ENCODE measurements around the gene PET100. TPM values are rescaled to one million over a fixed set of nuclear protein-coding genes. Genes with fewer than 3 reads are reported as not detected.

The PET100 gene
- total RNA-seq, 6 donors from 2014 or later, result 21.3 to 133 (median 71.3) TPM

- Histone ChIP-seq H3K27ac (no peak overlapping the region), H3K4me1 (peaks cover 4 to 22% (median 13%) of the 10 kb centered on the region in 4 donors), H3K27me3 (no peaks in the 10 kb centered on the region), H3K36me3 (peaks cover 0 to 23% (median 10%) of the 10 kb centered on the region in 4 donors), H3K9me3 (no peaks in the 10 kb centered on the region), H3K4me3 (no peak overlapping the region)
- DNase-seq (no peak), ATAC-seq (ENCODE audit: low FRiP score in 2 of 2) (no peak)
- no peak for TF ChIP-seq CTCF (IDR thresholded peaks at IDR 0.05)
- no peak for TF ChIP-seq EP300 (IDR thresholded peaks at IDR 0.05)
- no peak for TF ChIP-seq POLR2A (IDR thresholded peaks at IDR 0.05)
- TF ChIP-seq POLR2AphosphoS5 (IDR thresholded peaks at IDR 0.05), result no peak
- 85 to 90% methylated on average over 15 of the region's 15 CpGs for WGBS, 2 donors
Measured at GRCh38 chr19:7648265-7649014, 18.8 kb downstream of the PET100 start.

GRCh38 chr19:7650148-7650547 lies 20.6 kb downstream of the PET100 start:
- no peaks in the 10 kb centered on the region for H3K27me3 ChIP-seq
- ATAC-seq (ENCODE audit: low FRiP score in 2 of 2) (no peak), DNase-seq (no peak)
- no peak for TF ChIP-seq POLR2AphosphoS5 (IDR thresholded peaks at IDR 0.05)
- no peak for TF ChIP-seq CTCF (IDR thresholded peaks at IDR 0.05)
- H3K27ac ChIP-seq, result no peak overlapping the region
- peaks cover 4 to 21% (median 11%) of the 10 kb centered on the region in 4 donors for H3K4me1 ChIP-seq
- H3K36me3 ChIP-seq, result peaks cover 0 to 15% (median 5%) of the 10 kb centered on the region in 4 donors
- no peaks in the 10 kb centered on the region for H3K9me3 ChIP-seq
- H3K4me3 ChIP-seq, result no peak overlapping the region
- WGBS, 2 donors, result 40 to 64% methylated on average over 2 of the region's 2 CpGs

GRCh38 chr19:7652061-7652641 lies 22.6 kb downstream of the PET100 start:
- Histone ChIP-seq H3K36me3 (peaks cover 0 to 1% (median 0%) of the 10 kb centered on the region in 4 donors), H3K4me3 (peak overlapping the region in 3 of 4 donors; percentile 7 to 30 (median 18)), H3K9me3 (no peaks in the 10 kb centered on the region), H3K27me3 (no peaks in the 10 kb centered on the region), H3K27ac (peak overlapping the region; percentile 34 to 87 (median 64)), H3K4me1 (peaks cover 4 to 19% (median 12%) of the 10 kb centered on the region in 4 donors)
- TF ChIP-seq POLR2A (IDR thresholded peaks at IDR 0.05), result peak in 1 of 4 donors; percentile 26
- TF ChIP-seq CTCF (IDR thresholded peaks at IDR 0.05), result peak; percentile 94 to 99 (median 96)
- TF ChIP-seq POLR2AphosphoS5 (IDR thresholded peaks at IDR 0.05), result peak; percentile 43 to 66
- peak in 1 of 4 donors; percentile 59 for TF ChIP-seq EP300 (IDR thresholded peaks at IDR 0.05)
- ATAC-seq (ENCODE audit: low FRiP score in 2 of 2) (peak; percentile 85 to 89), DNase-seq (peak; percentile 95 to 98)
- WGBS, 2 donors, result 4% methylated on average over 26 to 28 of the region's 28 CpGs

GRCh38 chr19:7654401-7654800 lies 24.8 kb downstream of the PET100 start:
- ATAC-seq (ENCODE audit: low FRiP score in 2 of 2) (no peak), DNase-seq (no peak)
- Histone ChIP-seq H3K4me3 (no peak overlapping the region), H3K9me3 (no peaks in the 10 kb centered on the region), H3K4me1 (peaks cover 4 to 30% (median 21%) of the 10 kb centered on the region in 4 donors), H3K27me3 (no peaks in the 10 kb centered on the region), H3K27ac (peak overlapping the region in 2 of 4 donors; percentile 6 to 88), H3K36me3 (no peaks in the 10 kb centered on the region)
- TF ChIP-seq POLR2AphosphoS5 (IDR thresholded peaks at IDR 0.05) (no peak), POLR2A (IDR thresholded peaks at IDR 0.05) (no peak), CTCF (IDR thresholded peaks at IDR 0.05) (no peak), EP300 (IDR thresholded peaks at IDR 0.05) (no peak)
- WGBS, 2 donors, result 64 to 80% methylated on average over 8 of the region's 8 CpGs

Measured in upper lobe of left lung (tissue), 6 donors.